MM.1S (cell line): ENCODE data around the gene SPAM1.

Experiments used
- CTCF ChIP-seq: fragments of 300-600 bp; sonication (generic); IDR thresholded peaks from 2 replicates; pipeline ENCODE4 v1.5.1; 2016; ENCODE audit warnings: antibody characterized with exemption, low read length, mixed read lengths
- EZH2 ChIP-seq: fragments of 300-600 bp; sonication (generic); optimal IDR thresholded peaks from 2 replicates; pipeline ENCODE3; 2017; ENCODE audit warnings: low read depth, mild to moderate bottlenecking, antibody characterized with exemption, low read length, mixed read lengths

- TF ChIP-seq CTCF = no peak
- no peak for TF ChIP-seq EZH2
Observed at GRCh38 chr7:123883154-123883553, 41.9 kb upstream of the SPAM1 start.
